Measurements from ENCODE around the gene MBTD1. TPM values are rescaled to one million over a fixed set of nuclear protein-coding genes. Genes with fewer than 3 reads are reported as not detected.

Gene MBTD1
- total and polyA plus RNA-seq, 2 of the 8 experiments (the other 6 are each of a cell fraction or from before 2014, with no cell fraction given): 20.3 to 51.4 TPM

DNA sequence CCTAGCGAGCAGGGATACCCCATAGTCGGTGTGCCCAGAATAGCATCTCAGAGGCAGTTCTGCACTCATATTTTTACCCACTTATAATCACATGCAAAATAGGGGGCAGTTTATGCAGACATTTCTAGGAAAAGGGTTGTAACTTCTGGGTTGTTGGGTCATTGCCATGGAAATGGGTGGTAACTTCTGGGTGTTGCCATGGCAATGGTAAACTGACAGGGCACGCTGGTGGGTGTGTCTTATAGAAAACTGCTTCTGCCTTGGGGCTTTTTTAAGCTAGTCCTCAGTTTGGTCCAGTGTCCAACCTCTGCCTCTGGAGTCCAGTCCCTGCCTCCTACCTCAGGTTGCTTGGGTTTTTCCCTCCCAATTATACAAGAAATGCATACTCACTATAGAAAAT is 131.8 kb downstream of the MBTD1 start:
- Histone ChIP-seq H3K18ac (ENCODE audit: extremely low read depth, low read length) (no peak overlapping the region), H3K9ac (replicated peaks in 1 of 4; ENCODE audit: extremely low read depth in 1 of 4, low read depth in 3 of 4, low read length in 3 of 4) (no peak overlapping the region), H2BK120ac (replicated peaks; ENCODE audit: low read depth, low read length) (no peak overlapping the region), H3K27me3 (replicated peaks in 1 of 4; ENCODE audit: control insufficient read depth in 3 of 4, extremely low read depth in 1 of 4, insufficient read depth in 3 of 4, low read length in 3 of 4) (no peaks in the 10 kb centered on the region), H3K56ac (replicated peaks; ENCODE audit: insufficient read length, low read depth, low read length) (no peak overlapping the region), H2AK5ac (ENCODE audit: low read depth, low read length) (no peak overlapping the region), H3K79me2 (ENCODE audit: control insufficient read depth in 1 of 2, insufficient read depth in 2 of 2, low read length in 2 of 2) (no peaks in the 10 kb centered on the region), H2BK20ac (ENCODE audit: low read length) (no peak overlapping the region), H3K27ac (ENCODE audit: low read depth, low read length) (no peak overlapping the region), H3K4me1 (replicated peaks in 1 of 4; ENCODE audit: control insufficient read depth in 3 of 4, insufficient read depth in 4 of 4, low read length in 3 of 4) (no peaks in the 10 kb centered on the region), H3K36me3 (ENCODE audit: control insufficient read depth in 2 of 4, insufficient read depth in 4 of 4, low read length in 3 of 4) (no peaks in the 10 kb centered on the region), H2BK15ac (ENCODE audit: low read length) (no peak overlapping the region), H3K4ac (replicated peaks; ENCODE audit: insufficient read length, low read depth, low read length) (no peak overlapping the region), H3K79me1 (ENCODE audit: low read depth, low read length) (no peaks in the 10 kb centered on the region), H4K91ac (replicated peaks; ENCODE audit: insufficient read length, low read length) (no peak overlapping the region), H4K8ac (ENCODE audit: extremely low read depth, insufficient read depth, low read length) (no peak overlapping the region), H3K4me3 (ENCODE audit: extremely low read depth in 1 of 4, insufficient read depth in 2 of 4, low read depth in 3 of 4, low read length in 4 of 4) (no peak overlapping the region), H3K9me3 (ENCODE audit: insufficient read depth in 2 of 2, low read depth in 1 of 2, low read length in 1 of 2) (no peaks in the 10 kb centered on the region), H2AFZ (ENCODE audit: low read length) (no peak overlapping the region), H3K4me2 (ENCODE audit: insufficient read depth in 1 of 2, low read depth in 2 of 2, low read length in 2 of 2) (no peak overlapping the region), H3K14ac (ENCODE audit: insufficient read length) (no peak overlapping the region), H2BK5ac (ENCODE audit: low read depth, low read length) (no peak overlapping the region), H4K20me1 (replicated peaks in 1 of 2; ENCODE audit: control insufficient read depth in 1 of 2, insufficient read depth in 2 of 2, low read length in 2 of 2) (no peaks in the 10 kb centered on the region), H2BK12ac (ENCODE audit: low read depth, low read length) (no peak overlapping the region), H3K23ac (ENCODE audit: insufficient read length) (no peak overlapping the region), H4K5ac (ENCODE audit: insufficient read length, low read depth, low read length) (no peak overlapping the region), H3K23me2 (ENCODE audit: low read depth, low read length) (no peaks in the 10 kb centered on the region)
- CTCF ChIA-PET (ENCODE audit: partially characterized antibody): interaction anchor here (1.1 to 1.7 kb wide), 3 partner anchors 11 to 127 kb away, joined by 3 read pairs; no protein-coding TSS in a partner anchor
- DNase-seq (ENCODE audit: low read depth in 1 of 2, low spot score in 2 of 2): no peak
- no peak for FAIRE-seq
- 92% methylated on average over 3 of the region's 3 CpGs; no CpG with 5 or more reads in 1 of the 2 experiments for WGBS, 2 experiments (ENCODE audit: extremely low coverage in 1 of 2, insufficient coverage in 1 of 2, insufficient read length in 1 of 2, insufficient replicate concordance in 2 of 2, low coverage in 1 of 2, low lambda C conversion rate in 2 of 2, missing lambda C conversion rate in 1 of 2)
- POLR2A ChIA-PET (ENCODE audit: partially characterized antibody): interaction anchor here (0.5 kb wide), 1 partner anchor 117 kb away, joined by 3 read pairs; no protein-coding TSS in a partner anchor
- no peak for TF ChIP-seq BACH1 (IDR thresholded peaks at IDR 0.05; ENCODE audit: low read length)
- TF ChIP-seq BCL11A (IDR thresholded peaks at IDR 0.05; ENCODE audit: low read depth in 2 of 2, low read length in 2 of 2): no peak
- no peak for TF ChIP-seq CHD2 (IDR thresholded peaks at IDR 0.05; ENCODE audit: low read length)
- TF ChIP-seq MAFK (IDR thresholded peaks at IDR 0.05; ENCODE audit: low read depth, low read length): no peak
- no peak for TF ChIP-seq JUN (IDR thresholded peaks at IDR 0.05; ENCODE audit: low read depth, low read length)
- no peak for TF ChIP-seq CTBP2 (IDR thresholded peaks at IDR 0.05; ENCODE audit: borderline replicate concordance, insufficient read depth, insufficient read length, low read length)
- TF ChIP-seq RFX5 (IDR thresholded peaks at IDR 0.05; ENCODE audit: borderline replicate concordance, low read depth, low read length): no peak
